Common myeloid progenitor, CD34-positive (primary cell): ENCODE results near the gene GLUD1. TPM values are rescaled to one million over a fixed set of nuclear protein-coding genes. Genes with fewer than 3 reads are reported as not detected.
A peak's percentile ranks its signal among the peaks of the same experiment; 100 is the strongest.
"Not testable (repeated sequence)": the region's sequence is repeated elsewhere in the genome, so short reads cannot be mapped to it uniquely, and the experiment has no call there.

Experiments
- CTCF ChIA-PET: fragments of 350-600 bp; sonication (Branson Sonifier 250); formaldehyde crosslinking; loops from one replicate; lab custom pipeline; 2021; ENCODE audit warnings: antibody characterized with exemption; lab: Charles Lee
- POLR2A ChIA-PET: fragments of 350-600 bp; sonication (Branson Sonifier 250); formaldehyde crosslinking; loops from one replicate; lab custom pipeline; 2021; ENCODE audit warnings: antibody characterized with exemption; lab: Charles Lee
- DNase-seq, 3 donors: peaks; one replicate each; pipeline versions ENCODE4 v3.0.0 to v3.0.0-alpha.2; 2013
- H3K27ac ChIP-seq, 2 experiments: 1 replicate in 1 of 2; 2 replicates in 1 of 2; pipeline ENCODE4 v1.7.0; 2013; ENCODE audit warnings: inconsistent platforms in 2 of 2, low read length in 2 of 2, mild to moderate bottlenecking in 2 of 2, low read depth in 1 of 2, moderate library complexity in 1 of 2; ENCODE audit not compliant: severe bottlenecking in 2 of 2, insufficient read depth in 1 of 2, poor library complexity in 1 of 2
- H3K27me3 ChIP-seq, 5 experiments: replicated peaks in 2 of 5; 1 replicate in 3 of 5; 2 replicates in 2 of 5; pipeline versions ENCODE4 v1.6.1 to v1.7.0; 2013; ENCODE audit warnings: low read length in 4 of 5, mild to moderate bottlenecking in 2 of 5, moderate library complexity in 2 of 5, inconsistent platforms in 1 of 5; ENCODE audit not compliant: insufficient read depth in 5 of 5, control insufficient read depth in 4 of 5
- H3K36me3 ChIP-seq, 4 experiments: 1 replicate in 2 of 4; 2 replicates in 2 of 4; pipeline versions ENCODE4 v1.6.1 to v1.7.0; 2013; ENCODE audit warnings: low read length in 3 of 4, control low read depth in 1 of 4, mild to moderate bottlenecking in 1 of 4; ENCODE audit not compliant: control insufficient read depth in 4 of 4, insufficient read depth in 4 of 4
- H3K4me1 ChIP-seq, 4 experiments: 1 replicate in 3 of 4; 2 replicates in 1 of 4; pipeline versions ENCODE4 v1.6.1 to v1.7.1; 2013; ENCODE audit warnings: low read length in 3 of 4, mild to moderate bottlenecking in 3 of 4, control low read depth in 1 of 4, inconsistent platforms in 1 of 4, moderate library complexity in 1 of 4; ENCODE audit not compliant: control insufficient read depth in 4 of 4, insufficient read depth in 4 of 4; ENCODE audit errors: control extremely low read depth in 1 of 4
- H3K4me3 ChIP-seq, 7 experiments: 1 replicate in 4 of 7; 2 replicates in 3 of 7; pipeline versions ENCODE4 v1.5.1 to v1.7.0; 2013; ENCODE audit warnings: mild to moderate bottlenecking in 7 of 7, low read length in 6 of 7, moderate library complexity in 6 of 7, inconsistent platforms in 2 of 7, low read depth in 2 of 7, control low read depth in 1 of 7; ENCODE audit not compliant: insufficient read depth in 4 of 7, control insufficient read depth in 1 of 7; ENCODE audit errors: extremely low read depth in 1 of 7
- H3K9me3 ChIP-seq, 5 experiments: 1 replicate in 4 of 5; 2 replicates in 1 of 5; pipeline versions ENCODE4 v1.6.1 to v1.7.1; 2013; ENCODE audit warnings: low read length in 4 of 5, mild to moderate bottlenecking in 2 of 5, inconsistent platforms in 1 of 5, low read depth in 1 of 5, moderate library complexity in 1 of 5; ENCODE audit not compliant: control insufficient read depth in 4 of 5, insufficient read depth in 2 of 5; ENCODE audit errors: control extremely low read depth in 1 of 5
- WGBS: methylation state at CpG from one replicate; pipeline ENCODE4 v1.1.5; 2013; ENCODE audit not compliant: insufficient coverage; 5-methylcytosine and 5-hydroxymethylcytosine counted together
- polyA plus RNA-seq: library from polyadenylated mRNA; unstranded; fragments of 120-200 nt; gene quantifications from one replicate; pipeline ENCODE4 v1.2.1, GENCODE V29; 2013

GLUD1 gene
- 111 TPM for polyA plus RNA-seq

DNA sequence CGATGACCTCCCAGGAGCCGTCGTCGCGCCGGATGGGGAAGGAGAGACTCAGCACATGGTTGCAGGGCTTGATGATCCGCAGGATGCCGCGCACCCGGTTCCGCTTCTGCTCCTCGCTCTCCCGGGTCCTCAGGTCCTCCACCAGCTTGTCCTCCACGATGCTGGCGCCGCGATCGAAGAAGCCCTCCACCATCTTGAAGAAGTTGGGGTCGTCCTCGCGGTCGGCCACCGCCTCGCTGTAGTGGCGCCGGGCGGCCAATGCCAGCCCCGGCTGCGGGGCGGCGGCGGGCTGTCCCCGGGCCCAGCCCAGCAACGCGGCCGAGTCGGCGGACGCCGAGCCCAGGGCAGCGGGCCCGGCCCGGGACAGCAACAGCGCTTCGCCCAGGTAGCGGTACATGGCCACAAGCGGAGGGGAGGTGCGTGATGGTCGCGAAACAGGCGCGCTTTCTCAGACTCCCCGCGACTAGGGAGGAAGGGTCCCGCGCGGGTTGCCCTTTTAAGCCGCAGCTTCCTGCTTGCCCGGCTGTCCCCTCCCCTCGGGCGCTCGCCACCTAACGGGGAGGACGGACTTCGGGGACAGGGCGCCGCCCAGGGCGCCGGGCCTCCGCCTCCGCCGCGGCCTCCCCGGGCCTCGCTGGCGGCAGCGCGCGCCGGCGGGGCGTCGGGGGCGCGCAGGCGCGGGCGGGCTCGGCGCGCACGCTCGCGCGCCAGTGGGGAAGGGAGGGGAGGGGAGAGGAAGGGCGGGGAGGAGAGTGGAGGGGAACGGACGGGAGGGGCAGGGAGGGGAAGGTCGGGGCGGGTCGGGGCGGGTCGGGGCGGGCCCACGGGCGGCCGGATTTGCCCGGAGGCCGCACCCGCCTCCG, at the start of gene GLUD1, which contains the start of gene SHLD2:
Gene GLUD1, minus strand, starts transcription at position 471 of the 863 bp plus-strand sequence. Its CDS starts 74 bp downstream, at position 397.
Gene SHLD2, plus strand, starts transcription at position 834 of the 863 bp plus-strand sequence. CDS start 56,149 bp downstream, outside the sequence.
- 0% methylated on average over 76 of the region's 111 CpGs for WGBS
- DNase-seq = peak; percentile 91 to 96 (median 96)
- POLR2A ChIA-PET = interaction anchor here (0.9 kb wide), 1 partner anchor 14 kb away, joined by 3 read pairs; no protein-coding TSS in a partner anchor

DNA sequence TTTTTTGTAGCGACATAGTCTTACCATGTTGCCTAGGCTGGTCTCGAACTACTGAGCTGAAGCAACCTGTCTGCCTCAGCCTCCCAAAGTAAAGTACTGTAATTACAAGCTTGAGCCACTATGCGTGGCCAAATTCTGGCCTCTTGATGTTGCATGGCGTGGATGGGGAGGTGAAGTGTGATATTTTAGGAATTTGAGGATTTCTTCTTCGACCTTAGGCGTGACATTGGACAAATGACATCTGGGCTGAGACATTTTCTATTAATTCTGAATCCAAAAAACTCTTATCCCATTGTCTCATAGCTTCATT, 48.4 kb upstream of the GLUD1 start:
- H3K9me3 ChIP-seq, CTCF ChIA-PET, H3K36me3 ChIP-seq, H3K27ac ChIP-seq, POLR2A ChIA-PET, H3K4me3 ChIP-seq, DNase-seq, H3K27me3 ChIP-seq, H3K4me1 ChIP-seq: not testable (repeated sequence)
- 100% methylated on average over 2 of the region's 6 CpGs for WGBS

More for the DNA sequence above, at the start of gene GLUD1, which contains the start of gene SHLD2:
- no peaks in the 10 kb centered on the region for H3K27me3 ChIP-seq
- H3K9me3 ChIP-seq = no peaks in the 10 kb centered on the region
- H3K27ac ChIP-seq = peak within 1 kb of the TSS; percentile 64 to 85
- peak within 1 kb of the TSS; percentile 66 to 92 (median 78) for H3K4me3 ChIP-seq
- peaks cover 2 to 20% (median 7%) of the 10 kb centered on the region in 4 experiments for H3K36me3 ChIP-seq
- CTCF ChIA-PET = interaction anchor here (1.0 to 1.2 kb wide), 2 partner anchors 10 to 124 kb away, joined by 3 read pairs; no protein-coding TSS in a partner anchor
- peaks cover 15 to 46% (median 34%) of the 10 kb centered on the region in 4 experiments for H3K4me1 ChIP-seq

GRCh38 chr10:87142230-87143108, 47.8 kb upstream of the GLUD1 start:
- H3K4me3 ChIP-seq, POLR2A ChIA-PET, H3K4me1 ChIP-seq, H3K27ac ChIP-seq, H3K36me3 ChIP-seq, DNase-seq, CTCF ChIA-PET, H3K27me3 ChIP-seq, H3K9me3 ChIP-seq: not testable (repeated sequence)
- WGBS = 89% methylated on average over 1 of the region's 5 CpGs

- CTCF ChIA-PET, H3K36me3 ChIP-seq, POLR2A ChIA-PET: not testable (repeated sequence)
Observed at GRCh38 chr10:87137478-87137877, 42.8 kb upstream of the GLUD1 start.

DNA sequence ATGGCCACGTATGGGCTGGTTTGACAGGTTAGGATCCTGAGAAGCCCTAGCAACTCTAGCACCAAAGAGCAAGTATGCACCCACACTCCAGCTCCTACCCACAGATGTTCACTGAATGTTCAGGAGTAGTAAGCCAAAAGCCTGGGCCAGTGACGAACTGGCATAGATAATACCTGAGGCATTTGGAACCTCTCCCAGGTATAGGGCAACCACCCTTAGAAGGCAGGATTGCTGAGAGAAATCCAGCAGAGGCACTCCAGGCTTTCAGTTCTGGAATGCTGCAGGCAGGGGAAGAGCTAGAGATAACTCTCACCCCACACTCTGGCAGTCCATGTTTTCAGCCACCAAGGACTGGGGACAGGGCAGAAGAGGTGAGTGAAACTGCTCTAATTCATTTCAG, 39.8 kb upstream of the GLUD1 start:
- WGBS = no CpG with 5 or more reads among the region's 2 CpGs
- H3K4me3 ChIP-seq, H3K4me1 ChIP-seq, CTCF ChIA-PET, H3K36me3 ChIP-seq, H3K27ac ChIP-seq, DNase-seq, POLR2A ChIA-PET, H3K27me3 ChIP-seq, H3K9me3 ChIP-seq: not testable (repeated sequence)

More at GRCh38 chr10:87137478-87137877, 42.8 kb upstream of the GLUD1 start:
- not testable (repeated sequence) for H3K4me3 ChIP-seq, DNase-seq, H3K9me3 ChIP-seq, H3K27ac ChIP-seq, H3K4me1 ChIP-seq, H3K27me3 ChIP-seq

GRCh38 chr10:87133936-87134335, 39.3 kb upstream of the GLUD1 start:
- no CpG with 5 or more reads among the region's 2 CpGs for WGBS
- POLR2A ChIA-PET, CTCF ChIA-PET, H3K4me1 ChIP-seq, H3K9me3 ChIP-seq, H3K27me3 ChIP-seq, H3K27ac ChIP-seq, H3K36me3 ChIP-seq, H3K4me3 ChIP-seq: not testable (repeated sequence)
- peak in 2 of 3 donors; percentile 10 to 16 for DNase-seq

- CTCF ChIA-PET, H3K4me3 ChIP-seq, POLR2A ChIA-PET, H3K36me3 ChIP-seq, H3K27ac ChIP-seq, H3K4me1 ChIP-seq, H3K27me3 ChIP-seq, H3K9me3 ChIP-seq: not testable (repeated sequence)
- peak; percentile 78 to 91 (median 91) for DNase-seq
Observed at GRCh38 chr10:87132176-87132575, 37.5 kb upstream of the GLUD1 start.
